Measurements from ENCODE around the gene ROBO1.
A peak's percentile ranks its signal among the peaks of the same experiment; 100 is the strongest.
"Not testable (repeated sequence)": the region's sequence is repeated elsewhere in the genome, so short reads cannot be mapped to it uniquely, and the experiment has no call there.

The ROBO1 gene

DNA sequence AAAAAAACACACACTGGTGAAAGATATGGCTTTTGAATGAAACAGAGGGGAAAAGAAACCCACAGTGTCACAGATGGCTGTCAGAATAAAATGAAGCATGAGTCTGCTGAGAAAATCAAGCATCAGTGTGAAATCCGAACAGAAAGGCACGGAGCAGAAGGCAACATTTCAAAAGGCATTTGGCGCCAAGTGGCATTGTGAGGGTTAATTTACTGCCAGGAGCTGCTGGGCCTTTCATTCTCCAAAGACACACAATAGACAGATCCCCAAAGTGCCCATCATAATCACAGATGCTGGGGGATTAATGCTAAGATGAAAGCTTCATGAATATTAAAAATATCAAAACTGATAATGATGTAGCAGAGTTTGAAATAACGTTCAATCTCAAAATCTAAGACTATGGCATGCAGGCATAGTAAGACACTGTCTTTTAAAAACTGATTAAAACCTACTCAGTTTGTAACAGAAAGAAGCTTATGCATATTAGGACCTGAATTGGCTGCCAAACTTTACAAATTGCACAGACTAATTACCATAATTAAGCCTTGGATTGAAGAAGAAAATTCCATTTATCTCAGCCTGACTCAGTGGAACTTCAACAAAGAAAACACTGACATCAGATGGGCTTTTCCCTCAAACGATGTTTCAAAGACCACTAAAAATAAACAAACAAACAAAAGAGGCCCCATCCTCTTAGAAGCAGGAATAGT lies 589.2 kb downstream of the ROBO1 start:
- H3K27ac ChIP-seq, result no peak overlapping the region
- TF ChIP-seq, protein P1, sequence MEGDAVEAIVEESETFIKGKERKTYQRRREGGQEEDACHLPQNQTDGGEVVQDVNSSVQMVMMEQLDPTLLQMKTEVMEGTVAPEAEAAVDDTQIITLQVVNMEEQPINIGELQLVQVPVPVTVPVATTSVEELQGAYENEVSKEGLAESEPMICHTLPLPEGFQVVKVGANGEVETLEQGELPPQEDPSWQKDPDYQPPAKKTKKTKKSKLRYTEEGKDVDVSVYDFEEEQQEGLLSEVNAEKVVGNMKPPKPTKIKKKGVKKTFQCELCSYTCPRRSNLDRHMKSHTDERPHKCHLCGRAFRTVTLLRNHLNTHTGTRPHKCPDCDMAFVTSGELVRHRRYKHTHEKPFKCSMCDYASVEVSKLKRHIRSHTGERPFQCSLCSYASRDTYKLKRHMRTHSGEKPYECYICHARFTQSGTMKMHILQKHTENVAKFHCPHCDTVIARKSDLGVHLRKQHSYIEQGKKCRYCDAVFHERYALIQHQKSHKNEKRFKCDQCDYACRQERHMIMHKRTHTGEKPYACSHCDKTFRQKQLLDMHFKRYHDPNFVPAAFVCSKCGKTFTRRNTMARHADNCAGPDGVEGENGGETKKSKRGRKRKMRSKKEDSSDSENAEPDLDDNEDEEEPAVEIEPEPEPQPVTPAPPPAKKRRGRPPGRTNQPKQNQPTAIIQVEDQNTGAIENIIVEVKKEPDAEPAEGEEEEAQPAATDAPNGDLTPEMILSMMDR (conservative IDR thresholded peaks at IDR 0.05; ENCODE audit: low read depth), result no peak
- POLR2A ChIA-PET (ENCODE audit: low non-redundant PET), result no interaction called here
- DNase-seq (ENCODE audit: low spot score), result no peak
- CTCF ChIA-PET, result no interaction called here

DNA sequence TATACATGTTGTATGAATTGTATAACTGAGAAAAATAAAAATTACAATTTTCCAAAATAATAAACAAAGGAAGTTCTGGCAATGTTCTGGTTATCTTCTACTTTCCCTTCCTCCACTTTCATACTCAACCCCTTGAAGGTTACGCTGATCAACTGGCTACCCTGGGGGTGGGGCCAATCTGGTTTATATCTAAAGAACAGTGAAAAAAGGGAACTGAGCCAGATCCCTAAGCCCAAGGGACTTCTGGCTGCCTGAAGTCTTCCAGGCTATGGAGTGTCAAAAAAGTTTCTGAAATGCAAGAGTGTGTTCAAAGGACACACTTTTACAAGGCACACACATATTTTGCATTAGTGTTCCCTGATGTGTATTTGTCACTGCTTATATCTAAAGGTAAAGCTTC lies 591.9 kb downstream of the ROBO1 start:
- no peak for DNase-seq (ENCODE audit: low spot score)
- ChIA-PET POLR2A (ENCODE audit: low non-redundant PET) (no interaction called here), CTCF (no interaction called here)
- TF ChIP-seq, protein P1 (conservative IDR thresholded peaks at IDR 0.05; ENCODE audit: low read depth), result no peak
- H3K27ac ChIP-seq, result no peak overlapping the region

DNA sequence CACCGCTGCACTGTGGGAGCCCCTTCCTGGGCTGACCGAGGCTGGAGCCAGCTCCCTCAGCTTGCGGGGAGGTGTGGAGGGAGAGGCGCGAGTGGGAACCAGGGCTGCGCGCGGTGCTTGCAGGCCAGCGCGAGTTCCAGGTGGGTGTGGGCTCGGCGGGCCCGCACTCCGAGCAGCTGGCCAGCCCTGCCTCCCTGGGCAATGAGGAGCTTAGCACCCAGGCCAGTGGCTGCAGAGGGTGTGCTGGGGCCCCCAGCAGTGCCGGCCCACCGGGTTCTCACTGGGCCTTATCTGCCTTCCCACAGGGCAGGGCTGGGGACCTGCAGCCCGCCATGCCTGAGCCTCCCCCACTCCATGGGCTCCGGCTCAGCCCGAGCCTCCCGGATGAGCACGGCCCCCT lies 594.5 kb downstream of the ROBO1 start:
- H3K27ac ChIP-seq; CTCF ChIA-PET; POLR2A ChIA-PET (ENCODE audit: low non-redundant PET); DNase-seq (ENCODE audit: low spot score): not testable (repeated sequence)

DNA sequence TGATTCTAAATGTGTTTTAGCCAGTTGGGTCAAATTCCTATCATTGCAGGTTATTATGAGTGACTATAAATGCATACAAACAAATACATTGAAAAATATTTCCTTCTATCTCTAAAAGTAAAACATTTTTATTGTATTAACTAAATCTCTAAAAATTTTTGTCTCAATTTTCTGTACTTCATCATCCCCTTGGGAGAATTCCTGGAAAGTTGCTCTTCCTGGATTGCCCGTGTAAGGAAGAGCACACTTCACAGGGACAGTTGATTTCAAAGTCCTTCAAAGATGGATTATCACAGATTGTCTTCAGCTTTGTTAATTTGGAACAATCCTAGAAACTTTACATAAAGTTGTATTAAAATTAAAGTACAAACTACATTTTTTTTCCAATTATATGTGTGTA lies 595.6 kb downstream of the ROBO1 start:
- no peak for DNase-seq (ENCODE audit: low spot score)

DNA sequence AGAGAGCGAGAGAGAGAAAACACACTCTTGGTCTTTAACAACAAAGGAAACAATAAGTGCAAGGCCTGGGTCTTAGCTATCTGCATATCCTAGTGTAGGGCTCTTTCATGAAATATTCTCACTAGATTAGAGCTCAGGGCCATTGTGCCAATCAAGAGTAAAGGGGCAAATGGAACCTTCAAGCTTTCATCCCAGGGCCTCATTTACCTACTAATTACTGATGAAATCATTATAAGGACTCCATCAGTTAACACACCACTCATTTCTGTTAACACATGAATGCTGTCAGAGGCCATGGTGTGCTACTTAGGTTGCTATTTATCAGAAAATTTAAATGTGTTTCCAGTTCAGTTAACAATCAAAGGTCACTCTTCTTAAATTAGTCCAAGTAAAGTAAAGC lies 597.8 kb downstream of the ROBO1 start:
- no peak for DNase-seq (ENCODE audit: low spot score)
- TF ChIP-seq, protein P1 (conservative IDR thresholded peaks at IDR 0.05; ENCODE audit: low read depth), result no peak
- POLR2A ChIA-PET (ENCODE audit: low non-redundant PET), result no interaction called here
- CTCF ChIA-PET, result no interaction called here
- no peak overlapping the region for H3K27ac ChIP-seq

More for the DNA sequence above, 595.6 kb downstream of the ROBO1 start:
- ChIA-PET CTCF (no interaction called here), POLR2A (ENCODE audit: low non-redundant PET) (no interaction called here)
- no peak overlapping the region for H3K27ac ChIP-seq
- TF ChIP-seq, protein P1 (conservative IDR thresholded peaks at IDR 0.05; ENCODE audit: low read depth), result no peak

DNA sequence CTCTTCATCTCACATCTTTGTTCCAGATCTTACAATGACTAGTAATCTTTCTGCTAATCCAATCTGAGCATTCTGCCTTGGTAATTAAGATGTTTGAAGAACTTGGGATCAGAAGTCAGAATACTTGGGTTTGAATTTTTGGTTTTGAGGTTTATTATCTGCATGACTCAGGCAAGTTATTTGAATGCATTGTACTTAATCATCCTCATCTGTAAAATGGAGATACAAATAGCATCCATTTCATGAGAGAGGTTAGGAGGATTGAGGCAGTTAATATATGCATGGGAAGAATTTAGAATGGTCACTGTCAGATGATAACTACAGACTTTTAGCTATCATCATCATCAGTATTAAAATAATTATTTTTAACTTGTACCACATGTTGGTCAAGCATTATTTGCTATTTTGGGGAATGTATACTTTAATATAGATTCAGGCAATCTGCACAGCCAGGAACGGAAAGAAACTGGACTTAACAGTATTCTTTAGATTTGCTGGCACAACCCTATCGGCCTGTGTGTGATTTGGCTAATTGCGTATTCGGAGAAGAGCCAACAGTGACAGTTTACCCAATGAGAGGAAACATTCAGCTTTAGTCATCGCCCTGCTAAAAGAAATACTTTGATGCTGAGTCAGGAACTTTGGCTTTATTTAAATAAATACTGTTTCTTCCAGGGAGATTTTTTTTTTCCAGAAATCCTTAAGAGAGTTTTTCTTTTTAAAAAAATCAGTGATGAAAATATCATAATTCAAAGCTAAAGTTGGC lies 600.0 kb downstream of the ROBO1 start:
- H3K27ac ChIP-seq, result no peak overlapping the region
- ChIA-PET CTCF (interaction anchor here (0.8 kb wide), 1 partner anchor 112 kb away, joined by 4 read pairs; no protein-coding TSS in a partner anchor), POLR2A (ENCODE audit: low non-redundant PET) (no interaction called here)
- peak; percentile 37 for DNase-seq (ENCODE audit: low spot score)
- TF ChIP-seq, protein P1 (conservative IDR thresholded peaks at IDR 0.05; ENCODE audit: low read depth), result no peak

DNA sequence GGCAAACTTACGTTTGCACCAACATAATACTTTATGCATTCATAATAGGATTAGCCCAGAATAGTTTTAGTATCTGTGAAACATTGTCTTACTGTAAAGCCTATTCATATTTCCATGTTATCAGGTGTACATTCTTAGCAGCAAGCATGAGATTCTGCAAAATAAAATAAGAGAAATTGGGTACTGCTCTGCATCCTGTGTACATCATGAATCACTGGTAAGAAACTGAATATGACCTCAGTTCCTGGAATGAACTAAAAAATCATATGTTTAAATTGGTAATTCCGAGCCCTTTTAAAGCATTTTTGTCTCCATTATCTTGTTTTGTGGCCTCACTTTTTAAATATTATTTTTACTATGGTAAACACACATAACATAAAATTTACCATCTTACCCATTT lies 605.1 kb downstream of the ROBO1 start:
- CTCF ChIA-PET, result no interaction called here

More for the DNA sequence above, 605.1 kb downstream of the ROBO1 start:
- POLR2A ChIA-PET (ENCODE audit: low non-redundant PET), result no interaction called here
- DNase-seq (ENCODE audit: low spot score), result no peak
- no peak overlapping the region for H3K27ac ChIP-seq
- TF ChIP-seq, protein P1 (conservative IDR thresholded peaks at IDR 0.05; ENCODE audit: low read depth), result no peak

Measured in RWPE1 (cell line).